Neural cell (in vitro differentiated cells): ENCODE measurements around the gene PPFIA3. TPM values are rescaled to one million over a fixed set of nuclear protein-coding genes. Genes with fewer than 3 reads are reported as not detected.
A peak's percentile ranks its signal among the peaks of the same experiment; 100 is the strongest.

ENCODE experiments used
- H2AFZ ChIP-seq: fragments of 200-600, 300-800 bp; sonication (generic), shearing (Covaris generic); 2 replicates; pipeline ENCODE4 v1.6.0; 2014; ENCODE audit warnings: low read depth, mild to moderate bottlenecking, antibody characterized with exemption, low read length, moderate library complexity
- H3F3A ChIP-seq: fragments of 200-600 bp; shearing (Covaris generic); 2 replicates; pipeline ENCODE4 v1.6.1; 2016; ENCODE audit warnings: mild to moderate bottlenecking, moderate library complexity, mixed read lengths, antibody characterized with exemption, low read length; ENCODE audit not compliant: insufficient read depth, poor library complexity, severe bottlenecking
- H3K27ac ChIP-seq: fragments of 200-600, 300-800 bp; sonication (generic), shearing (Covaris generic); 2 replicates; pipeline ENCODE4 v1.5.1; 2014; ENCODE audit warnings: mild to moderate bottlenecking, low read length, moderate library complexity
- H3K27me3 ChIP-seq: fragments of 300-800, 200-600 bp; sonication (generic), shearing (Covaris generic); 2 replicates; pipeline ENCODE4 v1.6.0; 2014; ENCODE audit warnings: mild to moderate bottlenecking, low read depth, low read length, moderate library complexity; ENCODE audit not compliant: insufficient read depth
- H3K36me3 ChIP-seq: fragments of 300-800, 200-600 bp; sonication (generic), shearing (Covaris generic); 2 replicates; pipeline ENCODE4 v1.5.1; 2014; ENCODE audit warnings: mild to moderate bottlenecking, antibody characterized with exemption, low read length, moderate library complexity; ENCODE audit not compliant: insufficient read depth
- H3K4me2 ChIP-seq: fragments of 300-800, 200-600 bp; sonication (generic), shearing (Covaris generic); 2 replicates; pipeline ENCODE4 v1.6.0; 2014; ENCODE audit warnings: mild to moderate bottlenecking, low read length
- H3K4me3 ChIP-seq: fragments of 300-800, 200-600 bp; sonication (generic), shearing (Covaris generic); 2 replicates; pipeline ENCODE4 v1.5.1; 2014; ENCODE audit warnings: mild to moderate bottlenecking, low read length, moderate library complexity
- H3K79me2 ChIP-seq: fragments of 200-600 bp; shearing (Covaris generic); replicated peaks from 2 replicates; pipeline ENCODE4 v1.6.0; 2014; ENCODE audit warnings: mild to moderate bottlenecking, low read length, moderate library complexity; ENCODE audit not compliant: insufficient read depth
- H3K9ac ChIP-seq: fragments of 300-800, 200-600 bp; sonication (generic), shearing (Covaris generic); 2 replicates; pipeline ENCODE4 v1.6.1; 2016; ENCODE audit warnings: mild to moderate bottlenecking, low read length, mixed read lengths
- H3K9me2 ChIP-seq: fragments of 200-600 bp; shearing (Covaris generic); 2 replicates; pipeline ENCODE4 v1.6.1; 2016; ENCODE audit warnings: mild to moderate bottlenecking, low read length, mixed read lengths; ENCODE audit not compliant: insufficient read depth
- H3K9me3 ChIP-seq: fragments of 200-600, 300-800 bp; sonication (generic), shearing (Covaris generic); 2 replicates; pipeline ENCODE4 v1.6.1; 2016; ENCODE audit warnings: mild to moderate bottlenecking, mixed run types, low read length, moderate library complexity, mixed read lengths
- H4K20me1 ChIP-seq: fragments of 200-600 bp; shearing (Covaris generic); 2 replicates; pipeline ENCODE4 v1.6.1; 2016; ENCODE audit warnings: mild to moderate bottlenecking, mixed run types; ENCODE audit not compliant: insufficient read depth
- CTCF ChIP-seq: fragments of 450-650 bp; IDR thresholded peaks from 2 replicates; pipeline ENCODE4 v1.5.1; 2014; ENCODE audit warnings: antibody characterized with exemption, mild to moderate bottlenecking, moderate library complexity; ENCODE audit not compliant: poor library complexity, severe bottlenecking
- EP300 ChIP-seq: fragments of 450-650 bp; conservative IDR thresholded peaks from 2 replicates; pipeline ENCODE4 v1.6.1; 2014; ENCODE audit warnings: antibody characterized with exemption, mild to moderate bottlenecking, moderate library complexity; ENCODE audit not compliant: poor library complexity, severe bottlenecking
- EZH2 ChIP-seq: fragments of 200-600, 300-800 bp; shearing (Covaris generic), sonication (generic); IDR thresholded peaks from 2 replicates; pipeline ENCODE4 v1.6.1; 2014; ENCODE audit warnings: antibody characterized with exemption, low read length, borderline replicate concordance, mild to moderate bottlenecking; ENCODE audit not compliant: insufficient read depth, poor library complexity, severe bottlenecking
- MXI1 ChIP-seq: fragments of 450-650 bp; conservative IDR thresholded peaks from 2 replicates; pipeline ENCODE4 v1.6.1; 2014; ENCODE audit warnings: antibody characterized with exemption, mild to moderate bottlenecking; ENCODE audit not compliant: poor library complexity, severe bottlenecking
- POLR2AphosphoS5 ChIP-seq: IDR thresholded peaks from 2 replicates; pipeline ENCODE4 v1.6.1; 2012
- RAD21 ChIP-seq: fragments of 450-650 bp; conservative IDR thresholded peaks from 2 replicates; pipeline ENCODE4 v1.6.1; 2014; ENCODE audit warnings: antibody characterized with exemption, mild to moderate bottlenecking, moderate library complexity
- REST ChIP-seq: IDR thresholded peaks from 2 replicates; pipeline ENCODE4 v1.6.1; 2012; ENCODE audit warnings: borderline replicate concordance
- SMC3 ChIP-seq: fragments of 450-650 bp; conservative IDR thresholded peaks from 2 replicates; pipeline ENCODE4 v1.6.1; 2014; ENCODE audit warnings: antibody characterized with exemption, mild to moderate bottlenecking, moderate library complexity; ENCODE audit not compliant: poor library complexity
- TAF1 ChIP-seq: IDR thresholded peaks from 2 replicates; pipeline ENCODE4 v1.6.1; 2012; ENCODE audit warnings: low read depth
- polyA plus RNA-seq: library from polyadenylated mRNA; depleted of rRNA; stranded (reverse); fragments of >200 nt; gene quantifications from 2 replicates; pipeline ENCODE4 v1.2.3, GENCODE V29; 2014

Gene PPFIA3
- polyA plus RNA-seq, 1 donor from 2014 or later = 80.7 TPM

- Histone ChIP-seq H3F3A (no peaks in the 10 kb centered on the region), H2AFZ (peak overlapping the region; percentile 37), H3K9me3 (no peaks in the 10 kb centered on the region), H3K27me3 (no peaks in the 10 kb centered on the region), H3K36me3 (no peaks in the 10 kb centered on the region), H3K4me2 (peak overlapping the region; percentile 76), H4K20me1 (no peaks in the 10 kb centered on the region), H3K79me2 (no peaks in the 10 kb centered on the region), H3K9ac (peak overlapping the region; percentile 79), H3K4me3 (peak overlapping the region; percentile 96), H3K27ac (peak overlapping the region; percentile 78), H3K9me2 (no peaks in the 10 kb centered on the region)
- TF ChIP-seq EP300 (no peak), EZH2 (no peak), MXI1 (peak; percentile 87), CTCF (no peak), RAD21 (no peak), SMC3 (no peak), TAF1 (no peak), POLR2AphosphoS5 (peak; percentile 77), REST (peak; percentile 45)
These were observed 30.3 kb downstream of the PPFIA3 start for GRCh38 chr19:49149652-49150105.

- H3K4me3 ChIP-seq = peak overlapping the region; percentile 96
- H3F3A ChIP-seq = no peaks in the 10 kb centered on the region
- H3K9me2 ChIP-seq = no peaks in the 10 kb centered on the region
- no peaks in the 10 kb centered on the region for H3K27me3 ChIP-seq
- peak overlapping the region; percentile 76 for H3K4me2 ChIP-seq
- no peaks in the 10 kb centered on the region for H3K36me3 ChIP-seq
- TF ChIP-seq EZH2 (no peak), TAF1 (peak; percentile 60), MXI1 (peak; percentile 53), REST (no peak), SMC3 (no peak)
- no peaks in the 10 kb centered on the region for H3K79me2 ChIP-seq
- no peaks in the 10 kb centered on the region for H3K9me3 ChIP-seq
- H2AFZ ChIP-seq = peak overlapping the region; percentile 37
- peak overlapping the region; percentile 79 for H3K9ac ChIP-seq
- no peaks in the 10 kb centered on the region for H4K20me1 ChIP-seq
- peak overlapping the region; percentile 78 for H3K27ac ChIP-seq
These were observed 31.0 kb downstream of the PPFIA3 start for GRCh38 chr19:49150106-49150943.
